Lower leg skin (tissue), 3 donors: ENCODE measurements around the gene SLX4IP.

Experiments used
- CTCF ChIP-seq, 3 donors: fragments of 450-650 bp; IDR thresholded peaks; one replicate each; pipeline ENCODE4 v1.5.1; 2016; ENCODE audit warnings: antibody characterized with exemption in 3 of 3, mild to moderate bottlenecking in 3 of 3, moderate library complexity in 2 of 3
- POLR2A ChIP-seq, 2 donors: fragments of 450-650 bp; IDR thresholded peaks; one replicate each; pipeline ENCODE4 v1.6.1; 2016 to 2017; ENCODE audit warnings: antibody characterized with exemption in 2 of 2, mild to moderate bottlenecking in 1 of 2, moderate library complexity in 1 of 2

DNA sequence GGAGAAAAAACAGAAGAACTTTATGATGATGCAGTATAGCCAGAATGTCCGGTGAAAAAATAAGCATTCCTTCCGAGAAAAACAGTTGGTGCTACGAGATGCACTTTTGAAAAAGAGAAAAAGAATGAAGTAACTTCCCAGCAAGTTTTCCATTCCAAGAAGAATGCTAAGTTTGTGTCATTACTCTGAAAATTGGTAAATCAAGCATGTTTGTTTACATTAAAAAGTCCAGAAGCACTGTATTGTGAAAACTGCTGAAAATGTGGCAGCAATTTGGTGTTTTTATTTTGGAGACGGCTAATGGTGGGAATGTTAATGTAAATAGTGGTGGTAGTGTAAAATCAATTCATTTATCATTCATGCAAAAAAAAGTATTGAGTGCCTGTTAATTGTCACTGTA is 47.4 kb upstream of the SLX4IP start:
- TF ChIP-seq CTCF (IDR thresholded peaks at IDR 0.05) (no peak), POLR2A (IDR thresholded peaks at IDR 0.05) (no peak)
